ENCODE data around the gene SIM2. TPM values are rescaled to one million over a fixed set of nuclear protein-coding genes. Genes with fewer than 3 reads are reported as not detected.

The SIM2 gene
- total RNA-seq, 1 experiment from 2014 or later, result not detected

DNA sequence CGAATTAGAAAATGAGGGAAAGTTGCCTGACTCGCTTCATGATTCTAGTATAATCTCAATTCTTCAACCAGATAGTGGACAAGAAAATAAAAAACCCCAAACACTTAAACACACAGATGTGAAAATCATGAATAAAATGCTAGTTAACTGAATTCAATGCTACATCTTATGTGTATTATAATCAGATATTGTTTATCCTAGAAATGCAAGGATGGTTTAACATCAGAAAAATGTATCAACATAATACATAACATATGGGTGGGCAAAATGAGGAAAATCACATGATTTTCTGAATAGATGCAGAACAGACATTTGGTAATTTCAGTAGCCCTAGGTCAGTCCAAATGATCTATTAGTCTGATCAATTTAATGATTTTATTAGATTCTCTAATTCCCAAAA lies 97.2 kb downstream of the SIM2 start:
- Histone ChIP-seq H3K56ac (ENCODE audit: insufficient read length, low read depth, low read length) (no peak overlapping the region), H3K27me3 (ENCODE audit: insufficient read depth, low read length) (no peaks in the 10 kb centered on the region), H2AK5ac (ENCODE audit: insufficient read length, low read length) (no peak overlapping the region), H3T11ph (ENCODE audit: low read length) (no peak overlapping the region), H3K9ac (ENCODE audit: extremely low read depth, insufficient read length, low read length) (no peak overlapping the region), H3K4me2 (ENCODE audit: insufficient read depth, insufficient read length, low read length) (no peak overlapping the region), H4K20me1 (ENCODE audit: control insufficient read depth, insufficient read depth, insufficient read length) (no peaks in the 10 kb centered on the region), H2BK12ac (ENCODE audit: insufficient read length, low read depth, low read length) (no peak overlapping the region), H2AFZ (ENCODE audit: low read length) (no peak overlapping the region), H3K23me2 (ENCODE audit: insufficient read length, low read depth, low read length, poor library complexity, severe bottlenecking) (no peaks in the 10 kb centered on the region), H2BK120ac (ENCODE audit: low read depth, low read length, poor library complexity, severe bottlenecking) (no peak overlapping the region), H2BK15ac (ENCODE audit: low read depth, low read length) (no peak overlapping the region), H3K79me1 (ENCODE audit: insufficient read depth, low read depth, low read length, poor library complexity, severe bottlenecking) (no peaks in the 10 kb centered on the region), H4K5ac (ENCODE audit: insufficient read length, low read depth, low read length) (no peak overlapping the region), H4K91ac (ENCODE audit: insufficient read length, low read depth, low read length) (no peak overlapping the region), H2BK20ac (ENCODE audit: low read depth, low read length, poor library complexity, severe bottlenecking) (no peak overlapping the region), H3K14ac (ENCODE audit: insufficient read depth, low read length) (no peak overlapping the region), H3K4ac (ENCODE audit: low read depth, low read length) (no peak overlapping the region), H3K27ac (ENCODE audit: insufficient read length, low read depth, low read length) (no peak overlapping the region), H3K79me2 (ENCODE audit: insufficient read depth, low read length) (no peaks in the 10 kb centered on the region), H3K18ac (ENCODE audit: insufficient read length, low read depth, low read length) (no peak overlapping the region), H2BK5ac (ENCODE audit: insufficient read length, low read length) (no peak overlapping the region), H4K8ac (replicated peaks; ENCODE audit: insufficient read length, low read depth, low read length) (no peak overlapping the region), H3K9me3 (ENCODE audit: control insufficient read depth, low read depth, low read length) (no peaks in the 10 kb centered on the region), H3K23ac (ENCODE audit: insufficient read length, low read depth, low read length) (no peak overlapping the region), H3K4me1 (ENCODE audit: insufficient read depth, low read length) (peaks cover 7% of the 10 kb centered on the region; the same call in 1 of the 2 replicates)
- H3K4me3 Mint-ChIP-seq, result no peak overlapping the region
- H3K4me1 Mint-ChIP-seq, result peaks cover 8 to 14% of the 10 kb centered on the region in 2 experiments
- peaks cover 11 to 15% of the 10 kb centered on the region in 2 experiments for H3K9me3 Mint-ChIP-seq
- WGBS (ENCODE audit: extremely low coverage, insufficient read length, low lambda C conversion rate), result no CpG with 5 or more reads among the region's 2 CpGs
- TF ChIP-seq, protein P1, sequence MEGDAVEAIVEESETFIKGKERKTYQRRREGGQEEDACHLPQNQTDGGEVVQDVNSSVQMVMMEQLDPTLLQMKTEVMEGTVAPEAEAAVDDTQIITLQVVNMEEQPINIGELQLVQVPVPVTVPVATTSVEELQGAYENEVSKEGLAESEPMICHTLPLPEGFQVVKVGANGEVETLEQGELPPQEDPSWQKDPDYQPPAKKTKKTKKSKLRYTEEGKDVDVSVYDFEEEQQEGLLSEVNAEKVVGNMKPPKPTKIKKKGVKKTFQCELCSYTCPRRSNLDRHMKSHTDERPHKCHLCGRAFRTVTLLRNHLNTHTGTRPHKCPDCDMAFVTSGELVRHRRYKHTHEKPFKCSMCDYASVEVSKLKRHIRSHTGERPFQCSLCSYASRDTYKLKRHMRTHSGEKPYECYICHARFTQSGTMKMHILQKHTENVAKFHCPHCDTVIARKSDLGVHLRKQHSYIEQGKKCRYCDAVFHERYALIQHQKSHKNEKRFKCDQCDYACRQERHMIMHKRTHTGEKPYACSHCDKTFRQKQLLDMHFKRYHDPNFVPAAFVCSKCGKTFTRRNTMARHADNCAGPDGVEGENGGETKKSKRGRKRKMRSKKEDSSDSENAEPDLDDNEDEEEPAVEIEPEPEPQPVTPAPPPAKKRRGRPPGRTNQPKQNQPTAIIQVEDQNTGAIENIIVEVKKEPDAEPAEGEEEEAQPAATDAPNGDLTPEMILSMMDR (conservative IDR thresholded peaks at IDR 0.05), result no peak
- H3K27ac Mint-ChIP-seq, result no peak overlapping the region
- H3K27me3 Mint-ChIP-seq (ENCODE audit: low read depth), result no peaks in the 10 kb centered on the region
- DNase-seq, result no peak
- H3K36me3 Mint-ChIP-seq (ENCODE audit: insufficient read depth in 1 of 3, low read depth in 3 of 3), result peaks cover 4 to 11% (median 7%) of the 10 kb centered on the region in 3 experiments; a peak in 6 of 7 replicates

Measured in H9 (cell line).